ENCODE results near the gene CDKN2A. TPM values are rescaled to one million over a fixed set of nuclear protein-coding genes. Genes with fewer than 3 reads are reported as not detected.

The CDKN2A gene
- total and polyA plus RNA-seq, 2 donors (not counting 3 experiments of a cell fraction or from before 2014, with no cell fraction given): 8.5 to 10.7 TPM

- no peak for FAIRE-seq
- Histone ChIP-seq H3K9me1 (replicated peaks; ENCODE audit: control insufficient read depth, extremely low read depth, insufficient read depth, low read length) (no peaks in the 10 kb centered on the region), H3K9me3 (replicated peaks; ENCODE audit: control insufficient read depth, insufficient read depth, low read length) (no peaks in the 10 kb centered on the region), H3K27ac (ENCODE audit: insufficient read depth, low read depth, low read length) (no peak overlapping the region), H3K27me3 (ENCODE audit: control insufficient read depth in 2 of 2, insufficient read depth in 2 of 2, low read length in 2 of 2) (peaks cover 0 to 2% of the 10 kb centered on the region in 2 experiments), H3K36me3 (ENCODE audit: control insufficient read depth in 2 of 2, extremely low read depth in 1 of 2, insufficient read depth in 2 of 2, low read length in 2 of 2) (no peaks in the 10 kb centered on the region), H2AFZ (ENCODE audit: low read depth, low read length) (no peak overlapping the region), H3K79me2 (ENCODE audit: control insufficient read depth, insufficient read depth, low read length) (no peaks in the 10 kb centered on the region), H3K4me3 (replicated peaks in 1 of 3; ENCODE audit: insufficient read depth in 1 of 3, low read depth in 1 of 3, low read length in 3 of 3) (no peak overlapping the region), H3K4me2 (ENCODE audit: insufficient read depth, low read length) (no peak overlapping the region), H3K9ac (replicated peaks; ENCODE audit: extremely low read depth, insufficient read depth, low read length) (no peak overlapping the region), H3K4me1 (ENCODE audit: control insufficient read depth, extremely low read depth, insufficient read depth, low read length) (no peaks in the 10 kb centered on the region), H4K20me1 (replicated peaks; ENCODE audit: control insufficient read depth, extremely low read depth, insufficient read depth, low read length) (no peaks in the 10 kb centered on the region)
- intact Hi-C loops (cut with micrococcal nuclease): no loop called here
- BruUV-seq (replicated peaks): no TSS peak
- no peak for DNase-seq (ENCODE audit: low read depth, low spot score)
- CTCF ChIA-PET: interaction anchor here (1.1 to 2.5 kb wide), 2 partner anchors 14 to 224 kb away, joined by 3 to 10 read pairs; partner anchors contain the start of gene CDKN2B
- dilution Hi-C loops (cut with MboI; ENCODE audit: extremely low pct_ligation_motif_present, low sequenced_read_pairs): no loop called here
- TF ChIP-seq FOS (IDR thresholded peaks at IDR 0.05; ENCODE audit: borderline replicate concordance, insufficient read depth, low read length): no peak
- TF ChIP-seq GATA2 (IDR thresholded peaks at IDR 0.05; ENCODE audit: insufficient read depth, insufficient read length, low read depth, low read length): no peak
- no peak for TF ChIP-seq MAX (IDR thresholded peaks at IDR 0.05; ENCODE audit: insufficient read depth, insufficient read length)
- no peak for TF ChIP-seq EZH2 (IDR thresholded peaks at IDR 0.05; ENCODE audit: borderline replicate concordance, low read depth, low read length, severe bottlenecking)
- TF ChIP-seq CTCF (IDR thresholded peaks at IDR 0.05; ENCODE audit: extremely low read depth in 1 of 2, insufficient read depth in 1 of 2, low read depth in 1 of 2, low read length in 2 of 2): no peak
- no peak for TF ChIP-seq MYC (IDR thresholded peaks at IDR 0.05; ENCODE audit: low read depth, low read length)
- TF ChIP-seq JUN (IDR thresholded peaks at IDR 0.05; ENCODE audit: borderline replicate concordance, insufficient read depth, insufficient read length, low read depth): no peak
- no peak for TF ChIP-seq POLR2A (IDR thresholded peaks at IDR 0.05; ENCODE audit: low read depth, low read length)
- TF ChIP-seq POLR2AphosphoS5 (IDR thresholded peaks at IDR 0.05; ENCODE audit: insufficient read depth, low read depth, low read length): no peak
- POLR2A ChIA-PET: no interaction called here
Measured at GRCh38 chr9:22022396-22022795, 28.2 kb upstream of the CDKN2A start.

Measured in endothelial cell of umbilical vein (primary cell).